ENCODE results near the gene SEC14L6.
"Not testable (repeated sequence)": the region's sequence is repeated elsewhere in the genome, so short reads cannot be mapped to it uniquely, and the experiment has no call there.

Gene SEC14L6

DNA sequence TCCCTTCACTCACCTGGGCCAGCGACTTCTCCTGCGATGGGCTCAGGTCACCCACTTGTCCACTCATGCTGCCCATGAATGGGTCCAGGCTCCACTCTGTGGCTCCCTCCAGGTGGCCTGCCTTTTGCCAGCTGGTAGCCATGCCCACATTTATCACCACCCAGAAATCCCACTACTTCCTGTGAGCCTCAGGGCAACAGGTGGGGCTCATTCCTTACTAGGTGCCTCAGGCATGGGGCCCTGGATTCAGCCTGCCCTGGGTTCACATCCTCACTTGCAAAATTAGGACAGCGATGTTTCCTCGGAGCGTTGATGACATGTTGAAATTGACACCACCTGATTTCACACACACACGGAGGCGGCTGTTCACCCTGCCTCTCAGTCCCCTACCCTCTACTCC is at the start of gene SEC14L6:
Gene SEC14L6, minus strand, starts transcription at position 126 of the 400 bp plus-strand sequence. Its CDS starts 59 bp downstream, at position 67.
- DNase-seq (ENCODE audit: low read depth), result no peak

DNA sequence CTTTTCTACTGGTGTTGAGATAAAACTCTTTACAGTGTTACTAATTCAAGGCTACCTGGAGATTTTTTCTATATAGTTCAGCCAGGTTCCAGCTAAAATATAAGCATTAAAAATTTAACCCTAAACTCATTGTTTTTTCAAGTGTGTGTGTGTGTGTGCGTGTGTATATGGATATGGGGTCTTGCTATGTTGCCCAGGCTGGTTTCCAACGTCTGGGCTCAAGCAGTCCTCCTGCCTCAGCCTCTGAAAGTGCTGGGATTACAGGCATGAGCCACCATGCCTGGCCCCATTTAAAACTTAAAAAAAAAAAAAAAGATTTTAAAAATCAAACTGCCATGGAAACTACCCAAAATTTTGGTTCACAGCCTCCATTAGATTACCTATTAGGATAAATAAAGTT is 49.7 kb upstream of the SEC14L6 start:
- DNase-seq (ENCODE audit: low read depth), result no peak

DNA sequence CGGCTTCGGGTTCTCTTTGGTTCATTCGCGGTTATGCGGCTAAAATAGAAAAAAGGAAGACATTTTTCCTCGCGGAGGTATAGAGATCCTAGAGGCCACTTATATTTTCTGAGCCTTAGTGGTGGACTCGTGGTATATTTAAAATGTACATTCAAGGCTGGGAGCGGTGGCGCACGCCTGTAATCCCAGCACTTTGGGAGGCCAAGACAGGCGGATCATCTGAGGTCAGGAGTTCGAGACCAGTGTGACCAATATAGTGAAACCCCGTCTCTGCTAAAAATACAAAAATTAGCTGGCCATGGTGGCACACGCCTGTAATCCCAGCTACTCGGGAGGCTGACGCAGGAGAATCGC is 45.8 kb upstream of the SEC14L6 start:
- not testable (repeated sequence) for DNase-seq (ENCODE audit: low read depth)

DNA sequence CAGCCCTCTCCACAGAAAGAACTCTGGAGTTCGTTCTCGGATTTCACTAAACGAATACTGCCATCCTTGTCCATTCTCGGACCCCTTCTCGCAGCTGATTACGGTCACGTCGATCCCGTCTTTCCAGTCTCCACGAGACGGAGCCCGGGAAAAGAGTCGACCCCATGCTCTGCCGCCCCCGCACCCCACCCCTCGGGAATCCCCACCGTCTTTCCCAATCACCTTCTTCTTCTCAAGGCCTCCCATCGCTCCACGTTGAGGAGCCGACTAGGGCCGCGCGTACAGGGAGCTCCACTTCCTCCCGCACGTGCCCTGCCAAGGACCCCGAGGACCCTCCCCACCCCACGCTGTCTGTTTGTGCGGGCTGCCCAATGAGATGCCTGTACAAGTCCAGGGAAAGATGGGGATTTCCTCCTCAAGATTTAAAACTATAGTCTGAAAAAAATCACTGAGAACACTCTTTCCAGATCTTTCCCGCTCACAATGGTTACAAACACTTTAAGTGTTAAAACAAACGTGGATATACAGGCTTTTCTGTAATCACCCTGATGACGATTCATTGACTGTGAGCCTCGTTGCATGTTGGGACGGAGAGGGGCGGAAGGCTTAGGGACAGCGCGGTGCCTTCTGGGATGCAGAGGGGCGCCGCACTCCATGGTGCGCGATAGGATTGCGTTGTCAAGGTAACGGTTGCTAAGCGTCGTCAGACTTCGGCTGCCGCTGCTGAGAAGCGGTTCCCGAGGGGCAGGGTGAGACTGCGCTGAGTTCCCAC is 45.2 kb upstream of the SEC14L6 start, which contains the start of gene PES1:
Gene PES1, minus strand, starts transcription at position 323 of the 772 bp plus-strand sequence. Its CDS starts 77 bp downstream, at position 246.
- peak; percentile 100 for DNase-seq (ENCODE audit: low read depth)

DNA sequence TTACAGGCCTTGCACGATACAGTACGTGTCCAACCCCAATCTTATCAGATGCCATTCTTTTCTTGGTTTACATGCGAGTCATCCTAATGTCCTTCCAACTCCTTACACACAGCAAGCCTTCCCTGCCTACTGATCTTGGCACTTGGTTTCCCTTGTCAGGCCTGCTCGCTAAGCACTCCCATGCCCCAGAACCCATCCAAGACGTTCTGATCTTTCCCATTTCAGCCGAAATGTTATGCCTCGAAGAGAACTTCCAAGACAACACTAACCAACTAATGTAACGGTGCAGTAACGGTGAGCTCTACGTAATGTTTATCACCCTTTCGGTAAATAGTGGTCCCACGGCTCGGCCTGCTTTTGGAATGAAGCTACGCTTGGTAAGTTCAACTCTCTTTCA is 44.6 kb upstream of the SEC14L6 start:
- peak; percentile 21 for DNase-seq (ENCODE audit: low read depth)

DNA sequence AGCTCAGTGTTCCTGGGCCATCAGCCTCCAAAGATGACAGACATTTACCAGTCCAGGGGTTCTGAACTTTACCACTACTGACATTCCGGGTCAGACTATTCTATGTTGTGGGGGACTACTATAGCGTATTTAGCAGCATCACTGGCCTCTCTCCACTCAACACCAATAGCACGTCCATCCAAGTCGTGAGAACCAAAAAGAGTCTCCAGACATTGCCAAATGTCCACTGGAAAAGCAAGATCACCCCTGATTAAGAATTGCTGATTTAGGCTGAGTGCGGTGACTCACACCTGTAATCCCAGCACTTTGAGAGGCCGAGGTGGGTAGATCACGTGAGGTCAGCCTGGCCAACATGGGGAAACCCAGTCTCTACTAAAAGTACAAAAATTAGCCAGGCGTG is 39.9 kb upstream of the SEC14L6 start:
- no peak for DNase-seq (ENCODE audit: low read depth)

DNA sequence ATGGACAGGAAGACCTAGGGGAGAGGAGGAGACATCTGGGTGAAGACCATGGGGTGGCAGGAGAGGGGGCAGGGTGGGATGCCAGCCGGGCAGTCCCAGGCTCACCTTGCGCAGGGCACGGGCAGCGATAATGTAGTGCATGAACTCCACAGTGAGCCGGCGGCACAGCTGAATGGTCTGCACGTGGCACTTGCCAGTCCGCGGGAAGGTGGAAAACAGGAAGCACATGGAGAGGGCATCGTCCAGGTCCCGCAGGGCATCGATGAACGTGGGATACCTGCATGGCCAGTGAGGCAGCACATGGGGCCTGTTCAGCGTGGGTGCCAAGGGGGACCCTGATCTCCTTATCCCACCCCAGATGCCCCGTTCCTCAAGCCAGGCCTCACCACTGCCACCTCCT is 37.9 kb upstream of the SEC14L6 start:
- no peak for DNase-seq (ENCODE audit: low read depth)

DNA sequence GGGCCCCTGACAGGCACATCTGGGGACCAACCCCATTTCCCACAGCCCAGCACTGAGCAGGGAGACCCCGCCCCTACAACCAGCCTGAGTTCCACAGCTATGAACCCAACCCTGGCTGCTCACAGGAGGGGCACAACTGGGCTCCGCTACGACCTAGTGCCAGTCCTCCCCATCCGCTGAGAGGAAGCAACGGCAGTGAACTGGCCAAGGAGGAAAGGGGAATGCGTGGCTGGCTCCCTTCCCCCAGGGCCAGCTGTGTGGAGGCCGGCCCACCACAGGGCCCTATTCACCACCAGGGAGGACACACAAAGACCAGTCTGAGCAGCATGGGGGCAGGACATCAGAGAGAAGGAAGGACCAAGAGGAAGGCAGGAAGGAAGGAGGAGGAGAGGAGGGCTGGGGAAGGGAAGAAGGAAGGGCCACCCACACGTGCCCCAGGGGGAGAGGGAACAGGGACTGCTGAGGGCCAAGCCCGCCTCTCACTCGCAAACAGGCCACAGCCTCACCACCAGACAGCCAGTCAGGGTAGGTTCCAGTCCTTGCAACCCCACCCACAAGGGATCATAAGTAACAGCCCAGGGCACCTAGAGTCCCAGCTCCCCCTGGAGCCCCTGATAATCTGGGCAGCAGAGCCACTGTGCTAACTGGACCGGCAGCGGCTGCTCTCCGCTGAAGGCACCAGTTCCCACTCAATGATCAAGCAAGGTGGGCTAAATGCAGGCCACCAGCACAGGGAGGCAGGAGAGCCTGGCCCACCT is 36.4 kb upstream of the SEC14L6 start:
- DNase-seq (ENCODE audit: low read depth), result no peak

DNA sequence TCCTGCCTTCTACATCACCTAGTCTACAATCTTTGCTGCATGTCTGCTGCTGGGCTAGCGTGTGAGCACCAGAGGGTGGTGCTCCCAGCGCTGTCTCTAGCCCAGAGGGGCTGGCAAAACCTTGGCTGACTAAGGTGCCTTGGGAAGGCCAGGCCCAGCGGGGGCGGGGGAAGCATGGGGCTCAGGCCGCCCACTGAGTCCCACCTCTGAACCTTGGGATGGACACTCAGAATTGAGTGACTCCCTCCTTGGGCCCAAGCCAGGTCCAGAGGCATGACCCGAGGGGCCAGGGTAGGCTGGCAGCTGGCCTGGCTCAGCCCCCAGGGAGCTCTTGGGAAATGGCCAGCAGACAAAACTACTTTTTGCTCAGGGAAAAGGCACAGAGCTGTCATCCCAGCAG is 35.5 kb upstream of the SEC14L6 start:
- DNase-seq (ENCODE audit: low read depth), result no peak

DNA sequence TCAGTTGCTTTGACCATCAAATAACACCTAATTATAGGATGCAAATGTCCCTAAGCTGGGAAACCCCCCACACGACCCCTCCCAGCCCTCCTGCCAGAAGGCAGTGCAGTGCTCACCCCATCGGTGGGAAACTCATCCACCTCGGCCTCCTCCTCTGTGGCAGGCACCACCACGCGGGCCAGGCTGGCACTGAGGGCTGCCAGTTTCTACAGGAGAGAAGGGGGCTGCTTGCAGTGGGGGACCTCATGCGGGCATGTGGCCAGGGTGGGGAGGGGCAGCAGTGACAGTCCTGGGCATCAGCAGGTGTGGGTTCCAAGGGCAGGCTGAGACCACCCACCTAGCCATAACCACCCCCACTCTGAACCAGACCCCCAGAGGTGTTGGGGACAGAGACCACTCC is 34.4 kb upstream of the SEC14L6 start:
- no peak for DNase-seq (ENCODE audit: low read depth)

DNA sequence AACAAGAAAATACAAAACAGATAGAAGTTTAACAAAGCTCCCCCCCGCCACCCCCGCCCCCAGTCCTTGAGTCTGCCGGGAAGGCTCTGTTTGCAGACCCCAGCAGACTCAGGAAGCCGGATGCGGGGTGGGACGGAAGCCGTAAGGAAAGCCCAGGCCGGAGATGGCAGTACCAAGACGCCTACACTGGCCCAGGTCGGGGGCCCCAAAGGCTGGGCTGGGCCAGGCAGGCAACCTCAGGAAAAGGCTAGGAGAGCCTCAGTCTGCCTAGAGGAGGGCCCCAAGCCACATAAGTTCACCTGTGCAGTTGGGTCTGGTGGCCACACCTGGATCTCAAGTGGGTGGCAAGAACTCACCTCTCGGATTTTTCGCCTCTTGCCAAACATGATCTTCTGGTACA is 31.9 kb upstream of the SEC14L6 start:
- no peak for DNase-seq (ENCODE audit: low read depth)

DNA sequence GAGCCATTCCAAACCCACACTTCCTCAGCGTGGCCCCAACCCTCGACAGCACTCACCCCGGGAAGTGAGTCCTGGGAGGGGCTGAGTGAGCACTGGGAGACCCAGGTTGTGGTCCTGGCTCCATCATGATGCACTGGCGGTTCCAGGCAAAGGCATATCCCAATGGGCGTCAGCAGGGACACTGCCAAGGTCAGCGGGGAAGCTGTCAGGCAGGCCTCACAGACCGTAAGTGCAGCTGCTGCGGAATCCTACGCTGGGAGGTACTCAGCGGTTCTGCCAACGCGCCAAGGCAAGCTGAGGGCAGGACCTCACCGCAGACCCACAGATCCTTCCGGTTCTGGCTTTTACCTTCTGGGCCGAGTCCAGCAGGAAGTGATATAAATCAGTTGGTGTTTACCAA is 29.3 kb upstream of the SEC14L6 start:
- no peak for DNase-seq (ENCODE audit: low read depth)

DNA sequence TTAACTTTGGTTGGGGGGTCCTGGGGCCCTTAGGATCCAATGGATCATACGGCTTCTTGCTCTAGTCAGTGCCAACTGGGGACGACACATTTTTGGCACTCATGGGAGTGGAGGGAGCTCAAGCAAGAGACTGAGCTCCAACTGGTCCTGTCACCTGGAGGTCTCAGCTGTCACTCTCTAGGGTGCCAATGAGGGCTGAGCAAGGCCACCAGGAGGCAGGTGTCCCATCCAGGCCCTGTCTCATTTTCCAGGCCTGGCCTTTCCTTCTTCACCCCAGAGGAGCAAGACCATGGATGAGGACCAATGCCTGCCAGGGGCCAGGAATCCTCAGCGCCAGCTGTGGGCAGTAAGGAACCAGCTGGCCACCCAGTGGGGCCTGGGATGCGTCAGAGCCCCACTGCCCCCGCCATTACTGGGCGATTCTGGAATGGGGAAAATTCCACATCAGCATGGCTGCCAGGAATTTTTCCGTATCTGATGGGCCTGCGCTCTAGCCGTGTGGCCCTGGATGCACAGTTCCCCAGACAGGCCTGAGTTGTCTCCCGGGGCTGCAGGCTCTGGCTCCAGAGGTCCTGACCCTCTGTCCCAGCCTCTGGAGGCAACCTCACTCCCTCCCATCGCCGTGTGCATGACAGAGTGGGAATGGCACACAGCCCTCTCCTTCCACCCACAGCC is 28.6 kb upstream of the SEC14L6 start:
- peak; percentile 46 for DNase-seq (ENCODE audit: low read depth)

DNA sequence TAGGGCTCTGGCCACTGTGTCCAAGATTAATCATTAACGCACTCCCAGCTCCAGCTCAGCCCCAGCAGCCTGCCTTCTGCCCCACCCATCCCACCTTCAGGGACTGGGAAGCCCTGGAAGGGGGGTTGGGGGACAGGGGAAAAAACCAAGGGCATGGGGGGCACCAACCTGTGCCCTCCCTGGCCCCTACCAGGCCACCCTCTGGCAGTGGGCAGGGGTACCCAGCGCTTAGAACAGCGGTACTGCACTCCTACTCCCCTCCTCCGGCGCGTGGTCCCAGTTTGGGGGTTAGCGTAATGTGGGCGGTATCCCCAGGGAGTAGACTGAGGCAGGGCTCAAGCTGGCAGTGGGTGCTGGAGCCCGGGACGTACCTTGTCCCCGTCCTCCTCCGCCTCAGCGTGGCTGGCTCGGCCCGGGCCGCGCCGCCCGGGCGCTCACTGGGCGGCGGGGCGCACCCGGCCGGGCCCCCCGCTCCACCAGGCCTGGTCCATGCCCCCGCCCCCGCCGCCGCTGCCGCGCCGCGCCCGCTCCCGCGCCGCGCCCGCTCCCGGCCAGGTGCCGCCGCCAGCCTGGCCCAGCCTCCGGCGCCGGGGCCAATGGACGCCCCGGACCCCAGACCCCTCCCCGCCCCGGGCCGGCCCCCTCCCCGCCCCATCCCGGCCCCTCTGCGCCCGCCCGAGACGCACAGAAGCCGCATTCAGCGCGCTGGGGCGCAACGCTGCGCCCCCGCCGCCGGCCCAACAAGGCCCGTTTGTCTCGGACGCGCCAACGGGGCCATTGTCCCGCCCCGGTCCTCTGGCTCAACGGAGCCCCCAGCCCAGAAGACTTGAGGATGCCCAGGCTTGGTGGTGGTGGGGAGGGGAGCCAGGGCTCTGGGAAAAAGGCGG is 27.8 kb upstream of the SEC14L6 start, which contains the start of gene GAL3ST1:
Gene GAL3ST1, minus strand, starts transcription at position 571 of the 887 bp plus-strand sequence. CDS start 17,273 bp downstream, outside the sequence.
- no peak for DNase-seq (ENCODE audit: low read depth)

DNA sequence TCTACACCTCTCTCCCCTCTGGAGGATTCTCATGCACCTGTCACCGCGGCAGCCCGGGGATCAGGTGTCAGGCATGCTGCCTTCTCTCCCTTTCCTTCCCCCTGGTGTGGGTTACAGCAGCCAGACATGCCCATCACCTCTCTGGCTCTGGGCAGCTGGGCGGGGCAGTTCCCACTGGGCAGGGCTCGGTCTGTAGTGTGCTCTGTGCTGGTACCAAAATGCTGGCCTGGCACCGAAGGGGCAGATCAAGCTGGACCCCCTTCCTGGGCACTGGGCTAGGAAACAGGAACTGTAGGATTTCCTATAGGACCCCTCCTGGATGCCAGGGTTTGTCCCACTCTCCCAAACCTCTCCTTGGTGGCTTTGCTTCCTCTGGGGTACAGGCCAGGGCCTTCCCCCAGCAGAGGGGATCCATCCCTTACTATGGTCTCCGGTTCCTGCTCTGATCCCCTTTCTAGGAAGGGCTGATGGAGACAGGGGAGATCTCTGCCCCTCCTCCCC is 27.1 kb upstream of the SEC14L6 start:
- no peak for DNase-seq (ENCODE audit: low read depth)

DNA sequence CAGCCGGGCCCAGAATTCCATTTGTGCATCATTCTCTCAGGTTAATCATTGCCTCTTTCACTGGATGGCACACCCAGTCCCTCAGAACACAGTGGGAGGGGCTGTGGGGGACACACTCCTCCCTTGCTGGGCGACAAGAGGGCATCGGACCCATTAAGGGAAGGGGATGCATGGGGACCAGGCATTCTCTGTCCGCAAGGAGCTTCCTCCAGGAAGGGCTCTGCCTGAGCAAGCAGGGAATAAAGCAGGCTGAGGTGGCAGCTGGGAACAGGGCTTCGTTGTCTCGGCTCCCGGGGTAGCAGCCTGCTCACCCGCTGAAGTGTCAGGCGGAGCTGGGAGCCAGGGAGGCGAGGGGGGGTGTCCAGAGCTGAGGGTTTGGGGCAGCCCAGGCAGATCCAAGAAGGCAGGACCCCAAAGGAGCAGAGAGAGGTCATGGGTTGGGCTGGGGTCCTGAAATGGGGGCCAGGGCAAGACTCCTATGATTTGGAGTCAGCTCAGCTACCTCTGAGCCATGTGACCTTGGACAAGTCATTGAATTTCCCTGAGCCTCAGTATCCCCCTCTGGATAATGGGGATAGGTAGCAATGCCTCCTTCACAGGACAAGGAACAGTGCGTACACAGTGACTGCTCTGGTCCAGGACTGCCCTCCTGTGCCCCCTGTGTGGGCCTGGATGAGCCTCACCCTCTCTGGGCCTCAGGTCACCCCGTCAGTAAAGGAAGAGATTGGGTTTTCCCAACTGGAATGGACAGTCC is 26.5 kb upstream of the SEC14L6 start:
- DNase-seq (ENCODE audit: low read depth), result no peak

DNA sequence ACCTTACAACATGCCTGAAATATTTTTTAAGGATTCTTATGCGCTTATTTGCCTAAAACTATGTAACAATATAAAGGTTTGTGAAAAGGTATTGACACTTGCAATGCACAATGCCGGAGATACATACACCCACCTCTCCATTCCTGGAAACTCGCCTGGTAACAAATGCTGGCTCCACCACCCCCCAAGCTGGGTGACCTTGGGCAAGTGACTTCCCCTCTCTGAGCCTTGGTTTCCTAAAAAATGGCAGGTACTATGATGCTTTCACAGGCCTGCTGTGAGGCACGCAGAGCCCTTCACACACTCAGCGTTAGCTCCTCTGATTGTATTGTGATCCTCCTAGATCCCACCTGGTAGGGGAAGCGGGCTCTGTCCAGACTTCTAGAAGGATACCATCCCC is 25.7 kb upstream of the SEC14L6 start:
- DNase-seq (ENCODE audit: low read depth), result no peak

DNA sequence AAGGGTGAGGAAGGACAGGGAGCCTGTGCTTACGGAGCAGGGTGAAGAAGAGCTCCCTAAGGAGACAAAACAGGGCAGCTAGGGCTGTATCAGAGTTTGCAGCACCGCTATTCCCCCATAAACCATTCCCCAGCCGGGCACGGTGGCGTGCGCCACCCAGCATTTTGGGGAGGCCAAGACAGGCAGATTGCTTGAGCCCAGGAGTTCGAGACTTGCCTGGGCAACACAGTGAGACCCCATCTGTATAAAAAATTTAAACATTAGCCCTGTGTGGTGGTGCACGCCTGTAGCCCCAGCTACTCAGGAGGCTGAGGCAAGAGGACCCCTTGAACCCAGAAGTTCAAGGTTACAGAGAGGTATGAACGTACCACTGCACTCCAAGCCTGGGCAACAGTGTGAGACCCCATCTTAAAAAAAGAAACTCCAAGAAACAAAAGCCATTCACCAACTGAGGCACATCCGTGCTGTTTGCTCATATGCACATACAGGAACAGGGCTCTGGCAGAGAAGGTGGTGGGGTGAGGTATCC is 23.2 kb upstream of the SEC14L6 start:
- DNase-seq (ENCODE audit: low read depth), result no peak

DNA sequence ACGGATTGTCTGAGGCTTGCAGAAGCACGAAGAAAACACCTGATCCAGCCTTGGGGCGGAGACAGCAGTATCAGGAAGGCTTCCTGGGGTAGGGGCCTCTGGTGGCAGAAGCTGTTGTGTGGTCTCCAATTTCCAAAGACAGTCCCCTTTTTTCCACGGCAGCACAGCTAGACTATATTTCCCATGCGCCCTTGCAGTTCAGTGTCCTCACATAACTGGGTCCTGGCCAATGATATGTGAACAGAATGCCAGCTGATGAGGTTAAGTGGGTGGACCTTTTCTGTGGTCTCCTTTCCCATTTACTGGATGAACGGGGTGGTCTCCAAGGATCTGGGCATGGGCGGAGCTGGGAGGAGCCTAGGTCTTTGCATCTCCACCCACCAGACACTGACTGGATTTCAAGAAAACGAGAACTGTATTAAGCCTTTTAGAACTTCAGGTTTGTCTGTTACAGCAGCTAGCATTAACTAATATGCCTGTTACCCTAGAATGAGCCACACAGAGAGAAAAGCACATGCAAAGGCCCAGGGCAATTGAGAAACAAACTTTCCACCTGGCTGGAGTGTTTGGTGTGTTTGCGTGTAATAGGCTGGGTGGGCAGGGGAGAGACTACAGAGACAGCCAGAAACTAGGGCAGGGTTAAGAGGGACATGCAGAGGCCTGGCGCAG is 21.7 kb upstream of the SEC14L6 start:
- no peak for DNase-seq (ENCODE audit: low read depth)

DNA sequence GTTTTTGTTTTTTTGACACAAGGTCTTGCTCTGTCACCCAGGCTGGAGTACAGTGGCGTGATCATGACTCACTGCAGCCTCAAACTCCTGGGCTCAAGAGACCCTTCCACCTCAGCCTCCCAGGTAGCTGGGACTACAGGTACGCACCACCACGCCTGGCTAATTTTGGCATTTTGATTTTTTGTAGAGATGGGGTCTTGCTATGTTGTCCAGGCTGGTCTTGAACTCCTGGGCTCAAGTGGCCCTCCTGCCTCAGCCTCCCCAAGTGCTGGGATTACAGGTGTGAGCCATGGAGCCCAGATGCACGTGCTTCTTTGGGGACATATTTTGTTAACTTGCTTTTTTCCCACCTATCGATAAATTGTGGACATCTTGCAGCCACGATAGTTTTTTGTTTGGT is 20.7 kb upstream of the SEC14L6 start:
- not testable (repeated sequence) for DNase-seq (ENCODE audit: low read depth)
